ENCODE measurements around the gene ARMC12.
A peak's percentile ranks its signal among the peaks of the same experiment; 100 is the strongest.
"Not testable (repeated sequence)": the region's sequence is repeated elsewhere in the genome, so short reads cannot be mapped to it uniquely, and the experiment has no call there.

The ARMC12 gene

GRCh38 chr6:35736982-35737412 is at the start of gene ARMC12:
Gene ARMC12 (plus strand): TSS chr6:35737032. CDS start chr6:35737109, 77 bp downstream.
- no peak for DNase-seq (ENCODE audit: low read depth in 3 of 3)

- DNase-seq (ENCODE audit: low read depth in 3 of 3), result peak; percentile 15 to 22 (median 19)
Observed at GRCh38 chr6:35687658-35688604, 48.9 kb upstream of the ARMC12 start.

- DNase-seq (ENCODE audit: low read depth in 3 of 3), result peak; percentile 79 to 81 (median 81)
Observed at GRCh38 chr6:35688605-35689322, 48.1 kb upstream of the ARMC12 start, which contains the start of gene FKBP5. Gene FKBP5 (minus strand): TSS chr6:35688915. CDS start chr6:35642824, 46,091 bp downstream.

- not testable (repeated sequence) for DNase-seq (ENCODE audit: low read depth in 3 of 3)
Observed at GRCh38 chr6:35690006-35690405, 46.8 kb upstream of the ARMC12 start.

GRCh38 chr6:35690484-35690883 is 46.3 kb upstream of the ARMC12 start:
- DNase-seq (ENCODE audit: low read depth in 3 of 3), result no peak

GRCh38 chr6:35691027-35691824 is 45.6 kb upstream of the ARMC12 start:
- DNase-seq (ENCODE audit: low read depth in 3 of 3), result no peak

GRCh38 chr6:35694462-35694861 is 42.4 kb upstream of the ARMC12 start:
- DNase-seq (ENCODE audit: low read depth in 3 of 3), result no peak

GRCh38 chr6:35698430-35698829 is 38.4 kb upstream of the ARMC12 start:
- DNase-seq (ENCODE audit: low read depth in 3 of 3), result not testable (repeated sequence)

GRCh38 chr6:35698858-35699257 is 38.0 kb upstream of the ARMC12 start:
- DNase-seq (ENCODE audit: low read depth in 3 of 3), result no peak

- DNase-seq (ENCODE audit: low read depth in 3 of 3), result no peak
Observed at GRCh38 chr6:35703554-35703953, 33.3 kb upstream of the ARMC12 start.

GRCh38 chr6:35706468-35706867 is 30.4 kb upstream of the ARMC12 start:
- DNase-seq (ENCODE audit: low read depth in 3 of 3), result no peak

GRCh38 chr6:35707714-35708407 is 29.0 kb upstream of the ARMC12 start:
- no peak for DNase-seq (ENCODE audit: low read depth in 3 of 3)

- no peak for DNase-seq (ENCODE audit: low read depth in 3 of 3)
Observed at GRCh38 chr6:35708585-35708984, 28.2 kb upstream of the ARMC12 start.

GRCh38 chr6:35710241-35710847 is 26.5 kb upstream of the ARMC12 start:
- no peak for DNase-seq (ENCODE audit: low read depth in 3 of 3)

- no peak for DNase-seq (ENCODE audit: low read depth in 3 of 3)
Observed at GRCh38 chr6:35711731-35712130, 25.1 kb upstream of the ARMC12 start.

- no peak for DNase-seq (ENCODE audit: low read depth in 3 of 3)
Observed at GRCh38 chr6:35713006-35713767, 23.6 kb upstream of the ARMC12 start.

GRCh38 chr6:35716798-35717197 is 20.0 kb upstream of the ARMC12 start:
- no peak for DNase-seq (ENCODE audit: low read depth in 3 of 3)

GRCh38 chr6:35717449-35718374 is 19.1 kb upstream of the ARMC12 start:
- DNase-seq (ENCODE audit: low read depth in 3 of 3), result no peak

GRCh38 chr6:35718375-35718736 is 18.5 kb upstream of the ARMC12 start:
- DNase-seq (ENCODE audit: low read depth in 3 of 3), result no peak

Measured in stimulated activated CD4-positive, alpha-beta T cell treated with anti-CD3 and anti-CD28 coated beads, TNF-alpha, amount 100 ng/mL, for 4 hours (primary cell).